ENCODE data around the gene GPRC5D.
A peak's percentile ranks its signal among the peaks of the same experiment; 100 is the strongest.

Gene GPRC5D
- total RNA-seq = 0 to 0.09 reads per million in 2 donors

DNA sequence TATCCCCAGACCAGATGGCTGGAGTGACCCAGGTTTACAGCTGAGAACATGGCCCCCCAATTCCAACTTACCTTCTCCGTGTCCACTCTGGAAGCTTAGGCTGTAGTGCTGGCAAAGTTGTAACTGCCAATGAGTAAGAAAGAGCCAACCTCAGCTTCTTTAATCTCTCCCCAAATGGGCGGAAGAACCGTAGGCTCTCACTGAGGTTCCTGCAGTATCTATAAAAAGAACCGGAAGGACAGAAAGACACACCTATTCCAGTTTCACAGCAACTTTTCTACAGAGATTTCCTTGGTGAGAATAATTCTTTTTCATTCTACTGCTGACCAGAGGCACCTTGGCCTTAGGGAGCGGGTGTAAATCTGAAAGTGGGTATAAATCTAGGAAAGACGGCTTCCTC is at the start of gene GPRC5D:
TSS of gene GPRC5D (minus strand) at position 135 of the 400 bp plus-strand sequence. CDS start 1,786 bp downstream, outside the sequence.
- DNase-seq = no peak

DNA sequence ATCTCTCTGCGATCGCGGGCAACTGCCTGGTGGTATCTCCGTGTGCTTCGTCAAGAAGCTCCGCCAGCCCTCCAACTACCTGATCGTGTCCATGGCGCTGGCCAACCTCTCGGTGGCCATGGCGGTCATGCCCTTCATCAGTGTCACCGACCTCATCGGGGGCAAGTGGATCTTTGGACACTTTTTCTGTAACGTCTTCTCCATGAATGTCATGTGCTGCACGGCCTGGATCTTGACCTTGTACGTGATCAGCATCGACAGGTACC is 49.7 kb upstream of the GPRC5D start:
- DNase-seq = no peak

DNA sequence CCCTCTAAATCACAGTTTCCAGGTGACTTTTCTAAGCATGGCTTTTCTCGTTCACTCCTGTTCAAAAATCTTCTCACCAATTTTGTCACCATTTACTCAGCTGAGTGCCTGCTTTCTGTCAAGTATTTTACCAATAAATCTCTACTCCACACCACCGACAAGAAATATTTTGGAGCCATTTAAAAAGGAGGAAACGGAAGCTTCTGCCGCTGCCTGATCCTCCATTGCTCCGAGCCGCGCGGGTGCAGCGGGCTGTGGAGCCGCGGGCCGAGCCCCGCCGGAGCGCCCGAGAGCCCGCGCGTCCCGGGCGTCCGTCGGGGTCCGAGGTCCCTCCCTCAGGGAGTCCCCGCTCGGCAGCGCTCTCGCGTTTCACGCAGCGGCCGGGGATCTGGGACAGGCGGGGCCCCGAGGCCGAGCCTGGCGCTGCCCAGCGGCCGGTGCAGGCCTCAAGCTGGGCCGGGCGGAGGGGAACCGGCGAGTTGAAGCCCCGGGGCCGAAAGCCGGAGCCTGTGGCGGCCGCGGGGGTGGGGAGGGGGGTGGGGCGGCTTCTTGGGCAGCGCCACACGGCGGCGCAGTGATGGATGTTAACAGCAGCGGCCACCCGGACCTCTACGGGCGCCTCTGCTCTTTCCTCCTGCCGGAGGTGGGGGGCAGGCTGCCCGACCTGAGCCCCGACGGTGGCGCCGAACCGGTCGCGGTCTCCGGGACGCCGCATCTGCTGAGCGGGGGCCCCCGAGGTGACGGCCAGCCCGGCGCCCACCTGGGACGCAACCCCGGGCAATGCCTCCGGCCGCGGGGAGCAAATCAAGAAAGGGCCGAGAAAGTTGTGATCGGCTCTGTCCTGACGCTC is 49.2 kb upstream of the GPRC5D start:
- peak; percentile 33 for DNase-seq

DNA sequence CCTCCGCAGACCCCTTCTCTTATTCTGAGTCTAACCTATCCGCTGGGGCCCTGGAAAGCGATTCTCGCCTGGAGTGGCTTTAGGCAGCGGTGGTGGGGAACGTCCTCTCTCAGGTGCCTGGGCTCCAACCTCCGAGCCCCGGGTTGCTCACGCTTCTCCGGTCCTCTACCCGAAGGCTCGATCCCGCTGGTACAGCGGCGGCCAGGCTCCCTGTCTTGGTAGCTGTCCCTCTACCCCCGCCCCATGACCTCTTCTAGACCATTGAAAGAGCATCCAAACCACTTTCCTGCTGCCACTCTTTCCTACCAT is 48.6 kb upstream of the GPRC5D start:
- DNase-seq = no peak

DNA sequence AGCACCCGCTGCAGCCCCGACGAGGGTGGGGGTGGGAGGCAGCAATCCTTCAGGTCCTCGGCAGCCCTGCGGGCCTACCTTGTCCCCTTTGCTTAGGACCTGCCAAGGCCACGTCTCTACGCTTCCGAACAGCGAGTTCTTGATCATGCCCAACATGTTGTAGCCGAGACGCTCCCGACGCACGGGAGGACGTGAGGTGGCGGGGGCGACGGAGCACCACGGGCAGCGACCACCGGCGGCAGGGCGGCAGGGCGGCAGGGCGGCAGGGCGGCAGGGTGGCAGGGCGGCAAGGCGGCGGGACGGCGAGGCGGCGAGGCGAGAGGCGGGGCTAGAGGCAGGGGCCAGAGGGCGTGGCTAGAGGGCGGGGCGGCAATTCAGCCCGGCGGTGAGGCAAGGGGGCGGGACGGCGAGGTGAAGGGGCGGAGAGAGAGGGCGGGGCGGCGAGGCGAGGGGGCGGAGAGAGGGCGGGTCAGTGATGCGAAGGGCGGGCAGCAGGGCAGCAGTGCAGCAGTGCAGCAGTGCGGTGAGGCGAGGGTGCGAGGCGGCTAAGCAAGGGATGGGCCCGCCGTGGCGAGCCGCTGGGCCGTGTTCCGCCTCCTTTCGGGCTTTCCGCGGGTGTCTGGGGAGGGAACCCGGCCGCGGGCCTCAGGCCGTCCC is 48.1 kb upstream of the GPRC5D start, which contains the start of gene HEBP1:
TSS of gene HEBP1 (minus strand) at position 307 of the 657 bp plus-strand sequence. CDS start at position 156, 151 bp downstream.
- peak; percentile 91 for DNase-seq

DNA sequence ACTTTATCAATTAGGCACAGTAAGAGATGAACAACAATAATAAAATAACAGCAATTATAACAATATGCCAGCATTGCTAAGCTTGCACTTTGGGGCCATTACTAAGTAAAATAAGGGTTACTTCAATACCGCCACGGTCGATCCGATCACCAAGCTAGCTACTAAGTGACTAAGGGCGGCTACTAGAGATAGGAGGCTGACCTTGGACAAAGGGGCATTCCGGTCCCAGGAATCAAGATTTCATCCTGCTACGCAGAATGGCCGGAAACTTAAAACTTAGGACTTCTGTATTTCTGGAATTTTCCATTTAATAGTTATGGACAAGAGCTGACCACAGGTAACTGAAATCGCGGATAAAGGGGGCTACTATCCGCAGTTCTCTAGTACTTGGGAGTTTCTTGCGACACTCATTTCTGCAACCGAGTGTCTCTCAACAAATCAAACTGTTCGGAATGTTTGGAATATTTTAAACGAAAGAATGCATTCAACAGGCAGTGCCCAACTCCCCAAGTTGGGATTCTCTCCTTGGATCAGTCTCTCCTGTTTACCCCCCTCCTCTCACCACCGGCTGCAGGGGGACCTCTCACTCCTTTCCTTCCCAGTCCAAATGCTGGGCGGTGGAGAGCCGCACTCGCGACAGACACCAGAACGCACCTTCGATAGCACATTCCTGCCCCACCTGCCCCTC is 47.4 kb upstream of the GPRC5D start:
- DNase-seq = no peak

DNA sequence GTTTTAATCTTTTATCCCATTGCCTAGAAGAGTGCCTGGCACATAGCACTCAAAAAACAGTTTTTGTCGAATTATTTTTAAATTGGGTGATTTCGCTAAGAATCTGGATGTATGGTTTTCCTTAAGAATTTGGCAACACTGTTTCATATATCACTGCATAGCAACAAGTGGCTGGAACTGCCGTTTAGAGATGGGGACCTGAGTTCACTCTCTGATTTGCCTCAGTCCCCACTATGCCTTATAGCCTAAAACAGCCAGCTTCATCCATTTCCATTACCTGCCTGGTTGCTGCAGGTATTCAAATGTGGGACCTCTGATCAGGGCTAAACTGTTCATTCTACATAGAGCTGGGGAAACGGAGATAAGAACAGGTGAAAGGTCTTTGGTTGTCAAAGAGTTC is 46.3 kb upstream of the GPRC5D start:
- DNase-seq = no peak

DNA sequence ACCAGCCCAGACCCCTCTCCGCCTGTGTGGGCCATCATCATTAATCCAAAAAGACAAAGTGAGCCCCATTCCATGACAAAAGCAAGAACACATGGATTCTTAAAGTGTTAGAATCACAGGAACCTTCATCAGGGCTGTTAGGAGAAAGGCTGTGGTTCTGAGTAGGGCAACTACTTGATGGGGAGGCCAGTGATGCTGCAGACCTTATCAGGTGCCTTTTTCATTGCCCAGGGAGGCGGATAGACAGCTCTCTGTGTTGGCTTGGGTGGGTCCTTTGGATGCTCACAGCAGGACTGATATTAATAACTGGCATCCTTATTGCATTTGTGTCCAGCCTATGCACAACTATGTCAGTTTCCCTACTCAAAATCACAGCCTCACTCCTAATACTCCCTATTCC is 45.8 kb upstream of the GPRC5D start:
- no peak for DNase-seq

DNA sequence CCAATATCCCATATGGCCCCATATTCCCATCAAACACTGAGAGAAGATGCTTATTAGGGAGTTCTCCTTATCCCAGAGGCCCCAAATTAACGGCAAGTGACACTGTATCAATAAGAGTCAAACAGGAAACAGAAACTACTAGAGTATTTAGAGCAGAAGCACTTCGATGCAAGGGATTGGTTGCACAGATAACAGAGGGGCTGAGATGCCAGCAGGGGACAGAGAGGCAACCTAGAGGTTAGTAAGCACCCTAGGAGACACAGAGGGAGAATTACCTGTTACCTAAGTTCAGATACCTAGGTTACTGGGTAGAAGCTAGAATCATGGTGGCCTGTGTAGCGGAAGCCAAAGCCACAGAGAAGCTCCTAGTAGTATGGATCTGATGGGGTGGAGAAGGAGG is 45.2 kb upstream of the GPRC5D start:
- no peak for DNase-seq

DNA sequence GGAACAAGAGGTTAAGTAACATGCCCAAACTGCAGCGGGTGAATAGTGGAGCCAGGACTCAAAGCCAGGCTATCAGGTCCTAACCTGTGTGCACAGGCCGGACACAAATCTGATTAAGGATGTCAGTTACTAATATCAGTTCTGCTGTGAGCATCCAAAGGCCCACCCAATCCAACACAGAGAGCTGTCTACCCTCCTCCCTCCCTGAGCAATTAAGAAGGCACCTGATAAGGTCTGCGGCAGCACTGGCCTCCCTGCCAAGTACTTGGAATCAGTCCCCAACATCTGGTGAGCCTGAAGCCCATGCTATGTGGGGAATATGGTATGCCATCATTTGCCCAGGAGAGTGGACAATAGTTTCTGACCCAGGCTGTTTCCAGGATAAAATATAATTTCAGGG is 44.2 kb upstream of the GPRC5D start:
- no peak for DNase-seq

DNA sequence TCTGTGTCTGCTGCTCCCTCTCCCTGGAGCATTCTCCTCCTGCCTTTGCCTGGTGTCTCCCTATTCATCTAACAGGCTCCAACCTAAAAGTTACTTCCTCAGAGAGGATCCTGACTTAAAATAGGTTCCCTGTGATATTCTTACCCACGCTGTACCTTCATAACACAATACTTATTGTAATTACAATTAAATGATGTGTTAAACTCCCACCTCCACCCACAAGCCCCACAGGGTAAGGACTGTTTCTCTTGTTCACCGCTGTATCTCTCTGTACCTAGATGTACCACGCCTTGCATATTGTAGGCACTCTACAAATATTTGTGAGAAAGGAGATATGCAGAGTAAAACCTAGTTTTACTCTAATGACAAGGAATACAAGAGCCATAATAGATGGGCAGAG is 43.1 kb upstream of the GPRC5D start:
- no peak for DNase-seq

DNA sequence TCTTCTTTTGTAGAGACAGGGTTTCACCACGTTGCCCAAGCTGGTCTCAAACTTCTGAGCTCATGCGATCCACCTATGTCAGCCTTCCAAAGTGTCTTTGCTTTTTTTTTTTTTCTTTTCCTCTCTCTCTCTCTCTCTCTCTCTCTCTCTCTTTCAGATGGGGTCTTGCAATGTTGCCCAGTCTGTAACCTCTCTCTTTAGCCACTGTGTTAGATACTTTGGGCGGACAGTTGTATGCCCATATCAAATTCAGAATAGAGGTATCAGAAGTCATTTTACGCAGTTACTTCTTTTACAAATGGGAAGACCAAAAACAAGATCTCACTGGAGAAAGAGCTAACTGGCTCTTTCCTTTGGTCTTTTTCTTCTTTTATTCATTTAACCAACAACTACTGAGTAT is 41.4 kb upstream of the GPRC5D start:
- no peak for DNase-seq

DNA sequence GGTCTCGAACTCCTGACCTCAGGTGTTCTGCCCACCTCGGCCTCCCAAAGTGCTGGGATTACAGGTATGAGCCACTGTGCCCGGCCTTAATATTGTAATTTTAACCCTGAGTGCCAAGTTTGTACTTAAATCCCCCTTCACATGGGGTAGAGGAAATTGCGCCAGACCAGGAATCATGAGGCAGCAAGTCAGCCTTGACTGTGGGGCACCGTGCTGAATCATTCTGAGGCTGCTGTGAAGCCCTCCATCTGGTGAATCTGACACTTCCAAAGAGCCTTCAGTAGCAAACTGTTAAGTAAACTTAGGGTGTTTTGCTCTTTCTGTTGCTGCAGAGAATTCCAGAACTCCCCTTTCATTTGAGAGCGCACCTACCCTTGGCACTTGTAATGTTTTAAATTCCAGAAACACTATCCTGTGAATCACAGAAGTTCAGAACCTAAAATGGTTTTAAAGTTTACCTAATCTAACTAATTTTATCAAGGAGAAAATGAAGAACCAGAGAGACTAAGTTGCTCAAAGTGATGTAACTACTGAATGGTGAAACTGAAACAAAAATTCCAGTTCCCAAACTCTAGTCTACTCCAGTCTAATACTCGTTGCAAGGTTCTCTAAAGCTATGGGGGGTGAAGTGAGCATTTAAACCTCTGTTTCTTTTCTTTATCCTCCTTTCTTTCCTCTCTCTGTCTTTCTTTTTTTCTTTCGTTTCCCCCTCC is 40.6 kb upstream of the GPRC5D start:
- DNase-seq = no peak

DNA sequence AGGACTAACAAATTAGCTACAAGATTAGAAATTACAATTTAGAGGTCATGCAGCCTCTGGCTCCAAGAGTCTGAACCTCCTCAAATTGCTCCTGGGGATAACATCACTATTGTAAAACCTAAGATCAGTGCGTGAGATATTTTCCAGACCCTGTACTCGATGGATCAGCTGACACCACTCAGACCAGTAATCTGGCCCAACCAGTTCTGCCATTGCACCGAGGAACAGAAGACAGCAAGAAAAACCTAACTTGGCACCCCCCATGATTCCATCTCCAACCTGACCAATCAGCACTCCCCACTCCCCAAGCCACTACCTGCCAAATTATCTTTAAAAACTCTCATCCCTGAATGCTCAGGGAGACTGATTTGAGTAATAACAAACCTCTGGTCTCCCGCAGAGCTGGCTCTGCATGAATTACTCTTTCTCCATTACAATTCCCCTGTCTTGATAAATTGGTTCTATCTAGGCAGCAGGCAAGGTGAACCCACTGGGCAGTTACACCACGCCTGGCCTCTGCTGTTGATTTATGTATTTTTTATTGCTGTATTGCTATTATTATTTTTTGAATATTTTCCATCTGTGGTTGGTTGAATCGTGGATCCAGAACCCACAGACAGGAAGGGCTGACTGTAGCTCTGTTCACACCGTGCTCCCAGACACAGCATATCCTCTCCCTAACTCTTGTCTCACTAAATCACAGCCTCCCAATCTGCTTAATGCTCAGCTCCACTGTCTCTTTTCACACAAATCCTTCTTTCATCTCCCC is 38.9 kb upstream of the GPRC5D start:
- DNase-seq = no peak

DNA sequence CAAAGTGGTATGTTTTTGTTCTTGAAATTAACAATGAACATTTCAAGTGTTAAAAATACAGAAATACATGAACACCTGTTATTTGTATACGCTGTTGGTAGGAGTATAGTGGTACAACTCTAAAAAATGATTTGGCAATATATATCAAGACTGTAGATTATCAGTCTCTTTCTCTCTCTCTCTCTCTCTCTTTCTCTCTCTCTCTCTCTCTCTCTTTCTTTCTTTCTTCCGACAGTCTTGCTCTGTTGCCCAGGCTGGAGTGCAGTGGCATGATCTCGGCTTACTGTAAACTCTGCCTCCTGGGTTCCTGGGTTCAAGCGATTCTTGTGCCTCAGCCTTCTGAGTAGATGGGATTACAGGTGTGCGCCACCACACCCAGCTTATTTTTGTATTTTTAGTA is 35.5 kb upstream of the GPRC5D start:
- DNase-seq = no peak

DNA sequence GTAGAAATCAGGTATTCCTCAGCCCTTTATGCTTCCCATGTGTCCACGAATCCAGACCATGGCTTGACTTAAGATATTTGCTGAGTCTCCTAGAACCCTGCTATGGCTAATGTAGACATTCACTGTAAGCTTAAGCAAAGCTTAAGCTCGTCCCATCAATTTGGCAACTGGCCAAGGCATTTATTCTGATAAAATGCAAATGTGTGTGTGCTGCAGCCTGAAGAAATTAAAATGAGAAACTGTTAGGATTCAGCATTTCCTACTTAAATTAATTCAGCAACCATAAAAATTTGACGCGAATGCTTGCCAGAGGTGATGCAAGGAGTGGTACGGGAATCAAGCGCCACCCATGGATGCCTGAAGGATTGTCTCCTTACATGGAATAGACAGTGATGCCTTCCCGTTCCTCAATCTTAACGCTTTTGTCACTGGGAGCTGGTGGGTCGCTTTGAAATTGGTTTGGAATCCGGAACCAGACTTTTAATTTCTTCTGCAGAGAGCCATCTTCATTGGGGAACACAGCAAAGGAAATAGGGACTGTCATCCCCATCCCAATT is 34.9 kb upstream of the GPRC5D start:
- no peak for DNase-seq

DNA sequence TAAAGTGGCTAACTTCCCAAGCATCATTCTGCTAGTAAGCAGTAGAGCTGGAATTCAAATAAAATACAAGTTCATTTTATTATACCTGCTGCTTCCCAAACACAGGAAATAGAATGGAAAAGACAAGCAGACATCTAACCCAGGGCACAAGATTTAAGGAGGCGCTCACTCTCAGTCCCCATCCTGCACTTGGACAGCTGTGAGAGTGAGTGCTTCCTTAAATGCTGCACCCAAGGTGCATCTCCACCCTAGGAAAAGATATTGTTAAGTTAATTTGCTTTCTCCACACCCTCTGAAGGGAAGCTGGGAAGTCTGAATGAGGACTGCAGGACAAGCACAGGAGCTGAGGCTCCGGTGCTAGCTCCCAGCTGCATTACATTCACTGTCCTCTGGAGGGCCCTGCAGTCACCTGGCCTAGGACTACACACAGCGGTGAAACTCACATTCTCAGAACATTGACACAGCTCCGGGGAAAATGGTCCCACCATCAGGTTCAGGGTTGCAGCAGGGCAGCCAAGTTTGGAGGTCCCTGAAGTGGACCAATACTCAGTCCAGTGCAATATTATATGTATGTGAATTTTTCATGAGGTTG is 33.9 kb upstream of the GPRC5D start:
- DNase-seq = no peak

DNA sequence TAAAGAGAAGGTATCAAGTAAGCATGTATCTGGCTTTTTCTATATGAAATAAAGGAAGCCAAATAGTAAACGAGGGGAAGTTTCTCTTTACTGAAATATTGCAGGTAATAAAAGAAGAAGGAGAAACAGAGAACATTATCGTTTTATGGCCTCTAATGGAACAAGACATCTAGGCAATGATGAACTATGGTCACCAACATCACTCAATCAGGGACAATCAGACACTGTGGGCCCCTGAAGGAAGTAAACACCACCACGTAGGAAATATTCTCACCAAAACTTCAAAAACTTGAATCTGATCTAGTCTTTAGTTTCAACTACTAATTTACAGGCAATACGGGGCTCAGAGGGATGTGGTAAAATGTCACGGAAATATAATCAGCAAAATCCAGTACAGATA is 32.2 kb upstream of the GPRC5D start:
- DNase-seq = no peak

DNA sequence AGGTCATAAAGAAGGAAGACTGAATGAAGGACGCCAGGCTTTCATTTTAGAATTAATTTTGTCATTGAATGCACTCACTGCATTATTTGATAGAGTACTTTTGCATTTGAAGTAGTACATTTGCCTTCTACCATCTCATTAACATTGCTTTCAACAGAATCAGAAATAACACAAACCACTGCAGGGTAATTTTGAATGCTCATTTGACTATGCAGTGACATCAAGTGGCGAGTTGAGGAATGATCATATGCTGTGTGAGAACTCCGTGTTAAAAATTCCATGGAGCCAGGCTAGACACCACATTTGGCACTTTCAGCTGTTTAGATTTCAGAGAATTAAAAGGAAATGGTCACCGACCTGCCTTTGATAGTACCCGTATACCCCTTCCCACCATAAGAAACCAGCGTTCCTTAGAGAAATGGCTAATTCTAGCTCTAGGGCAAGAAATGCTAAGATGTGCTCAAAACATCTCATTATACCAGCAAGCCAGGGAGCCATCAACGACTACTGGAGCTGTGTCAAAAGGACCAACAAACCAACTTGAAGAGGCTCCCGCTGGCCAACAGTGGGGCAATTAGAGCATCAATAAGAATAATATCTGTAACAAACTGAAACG is 31.6 kb upstream of the GPRC5D start:
- DNase-seq = no peak

DNA sequence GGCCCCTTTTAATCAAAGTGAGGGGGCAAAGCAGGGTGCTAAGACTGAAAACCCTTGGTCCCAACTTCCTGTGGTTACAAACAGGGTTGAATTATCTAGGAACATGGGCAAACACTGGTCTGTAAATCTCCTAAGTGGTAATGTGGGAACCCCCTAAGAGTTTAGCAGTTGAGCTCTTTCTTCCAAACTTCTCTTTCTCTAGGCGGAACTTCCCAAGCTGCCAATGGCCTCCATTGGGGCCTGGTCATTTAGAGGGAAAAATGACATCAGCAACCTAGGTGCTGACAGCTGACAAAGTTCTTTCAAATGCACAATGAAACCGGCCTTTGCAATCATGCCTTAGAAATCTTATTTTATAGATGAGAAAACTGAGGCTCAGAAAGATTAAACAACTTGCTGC is 30.4 kb upstream of the GPRC5D start:
- DNase-seq = no peak

DNA sequence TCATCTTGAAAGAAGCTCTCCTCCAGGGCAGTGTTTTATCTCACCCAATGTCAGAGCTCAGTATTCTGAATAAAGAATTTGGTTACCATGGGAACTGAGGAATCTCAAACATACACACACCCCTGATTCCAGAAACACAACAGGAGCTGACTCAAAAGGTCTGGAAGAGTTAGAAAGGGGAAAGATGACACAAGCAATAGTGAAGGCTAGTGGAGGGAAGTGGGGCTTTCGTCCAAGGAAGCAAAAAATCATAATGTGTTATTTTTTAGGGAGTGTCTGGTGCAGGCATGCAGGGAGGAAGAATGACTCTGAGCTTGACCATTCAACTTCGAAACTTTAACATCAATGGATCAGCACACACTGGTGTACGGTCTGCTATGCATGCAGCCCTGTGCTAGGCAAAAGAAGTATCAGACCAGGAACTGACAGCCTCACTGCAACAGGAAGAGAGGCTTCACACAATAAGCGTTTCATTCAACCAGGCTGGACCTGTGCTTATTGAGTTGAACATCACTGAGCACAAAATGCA is 27.8 kb upstream of the GPRC5D start:
- no peak for DNase-seq

All from activated gamma-delta T cell (primary cell).